ENCODE data around the gene MIX23. TPM values are rescaled to one million over a fixed set of nuclear protein-coding genes. Genes with fewer than 3 reads are reported as not detected.

The MIX23 gene
- total RNA-seq, 2 donors from 2014 or later = 17.6 to 36.6 TPM

DNA sequence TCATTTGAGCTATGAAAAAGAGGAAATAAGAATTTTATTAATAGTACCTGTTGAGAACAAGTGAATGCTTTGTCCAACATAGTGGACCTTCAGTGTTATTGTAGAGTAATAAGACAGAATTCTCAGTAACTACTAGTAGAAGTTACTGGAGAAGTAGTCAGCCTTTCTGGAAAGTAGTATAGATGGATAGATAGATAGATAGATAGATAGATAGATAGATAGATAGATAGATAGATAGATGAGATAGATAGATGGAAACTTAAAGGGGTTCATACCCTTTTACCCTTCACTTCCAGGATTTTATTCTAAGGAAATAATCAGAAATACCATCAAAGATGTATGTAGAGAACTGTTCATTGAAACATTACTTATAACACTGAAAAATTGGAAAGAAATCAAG lies 6.2 kb upstream of the MIX23 start:
- Histone ChIP-seq H3K9me3 (no peaks in the 10 kb centered on the region), H3K27ac (peak overlapping the region in 1 of 4 donors; percentile 76), H3K4me1 (peaks cover 77% of the 10 kb centered on the region), H3K27me3 (no peaks in the 10 kb centered on the region), H3K4me3 (no peak overlapping the region), H3K36me3 (replicated peaks in 1 of 2; ENCODE audit: insufficient read depth in 1 of 2, low read depth in 2 of 2) (no peaks in the 10 kb centered on the region)
- intact Hi-C loops (cut with DNase I) = no loop called here
- TF ChIP-seq POLR2A (IDR thresholded peaks at IDR 0.05) = no peak
- TF ChIP-seq, protein P1, sequence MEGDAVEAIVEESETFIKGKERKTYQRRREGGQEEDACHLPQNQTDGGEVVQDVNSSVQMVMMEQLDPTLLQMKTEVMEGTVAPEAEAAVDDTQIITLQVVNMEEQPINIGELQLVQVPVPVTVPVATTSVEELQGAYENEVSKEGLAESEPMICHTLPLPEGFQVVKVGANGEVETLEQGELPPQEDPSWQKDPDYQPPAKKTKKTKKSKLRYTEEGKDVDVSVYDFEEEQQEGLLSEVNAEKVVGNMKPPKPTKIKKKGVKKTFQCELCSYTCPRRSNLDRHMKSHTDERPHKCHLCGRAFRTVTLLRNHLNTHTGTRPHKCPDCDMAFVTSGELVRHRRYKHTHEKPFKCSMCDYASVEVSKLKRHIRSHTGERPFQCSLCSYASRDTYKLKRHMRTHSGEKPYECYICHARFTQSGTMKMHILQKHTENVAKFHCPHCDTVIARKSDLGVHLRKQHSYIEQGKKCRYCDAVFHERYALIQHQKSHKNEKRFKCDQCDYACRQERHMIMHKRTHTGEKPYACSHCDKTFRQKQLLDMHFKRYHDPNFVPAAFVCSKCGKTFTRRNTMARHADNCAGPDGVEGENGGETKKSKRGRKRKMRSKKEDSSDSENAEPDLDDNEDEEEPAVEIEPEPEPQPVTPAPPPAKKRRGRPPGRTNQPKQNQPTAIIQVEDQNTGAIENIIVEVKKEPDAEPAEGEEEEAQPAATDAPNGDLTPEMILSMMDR (IDR thresholded peaks at IDR 0.05) = no peak
- no peak for DNase-seq
- no peak for ATAC-seq

DNA sequence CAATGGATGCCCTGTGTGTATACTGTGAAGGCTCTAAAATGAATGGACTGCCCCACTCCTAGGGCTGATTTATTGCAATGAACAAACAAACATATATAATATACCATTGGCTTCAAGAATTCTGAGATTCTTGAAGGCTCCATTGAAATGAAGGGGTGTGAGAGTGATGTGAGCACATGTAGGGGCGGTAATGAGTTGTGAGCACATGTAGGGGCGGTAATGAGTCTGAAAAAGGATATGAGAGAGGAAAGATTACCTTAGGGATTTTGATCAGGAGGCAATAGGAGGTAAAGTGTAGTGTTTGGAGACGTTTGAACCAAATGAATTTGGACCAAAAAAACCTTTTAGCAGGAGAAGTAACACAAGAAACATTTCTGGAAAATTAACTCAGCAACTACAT lies 4.7 kb upstream of the MIX23 start:
- ATAC-seq = no peak
- Histone ChIP-seq H3K27me3 (no peaks in the 10 kb centered on the region), H3K9me3 (no peaks in the 10 kb centered on the region), H3K27ac (no peak overlapping the region), H3K4me1 (peaks cover 67% of the 10 kb centered on the region), H3K36me3 (replicated peaks in 1 of 2; ENCODE audit: insufficient read depth in 1 of 2, low read depth in 2 of 2) (no peaks in the 10 kb centered on the region), H3K4me3 (no peak overlapping the region)
- intact Hi-C loops (cut with DNase I) = no loop called here
- no peak for DNase-seq
- TF ChIP-seq, protein P1 (IDR thresholded peaks at IDR 0.05) = no peak
- TF ChIP-seq POLR2A (IDR thresholded peaks at IDR 0.05) = no peak
- WGBS, 2 donors = 55 to 76% methylated on average over 3 of the region's 3 CpGs

DNA sequence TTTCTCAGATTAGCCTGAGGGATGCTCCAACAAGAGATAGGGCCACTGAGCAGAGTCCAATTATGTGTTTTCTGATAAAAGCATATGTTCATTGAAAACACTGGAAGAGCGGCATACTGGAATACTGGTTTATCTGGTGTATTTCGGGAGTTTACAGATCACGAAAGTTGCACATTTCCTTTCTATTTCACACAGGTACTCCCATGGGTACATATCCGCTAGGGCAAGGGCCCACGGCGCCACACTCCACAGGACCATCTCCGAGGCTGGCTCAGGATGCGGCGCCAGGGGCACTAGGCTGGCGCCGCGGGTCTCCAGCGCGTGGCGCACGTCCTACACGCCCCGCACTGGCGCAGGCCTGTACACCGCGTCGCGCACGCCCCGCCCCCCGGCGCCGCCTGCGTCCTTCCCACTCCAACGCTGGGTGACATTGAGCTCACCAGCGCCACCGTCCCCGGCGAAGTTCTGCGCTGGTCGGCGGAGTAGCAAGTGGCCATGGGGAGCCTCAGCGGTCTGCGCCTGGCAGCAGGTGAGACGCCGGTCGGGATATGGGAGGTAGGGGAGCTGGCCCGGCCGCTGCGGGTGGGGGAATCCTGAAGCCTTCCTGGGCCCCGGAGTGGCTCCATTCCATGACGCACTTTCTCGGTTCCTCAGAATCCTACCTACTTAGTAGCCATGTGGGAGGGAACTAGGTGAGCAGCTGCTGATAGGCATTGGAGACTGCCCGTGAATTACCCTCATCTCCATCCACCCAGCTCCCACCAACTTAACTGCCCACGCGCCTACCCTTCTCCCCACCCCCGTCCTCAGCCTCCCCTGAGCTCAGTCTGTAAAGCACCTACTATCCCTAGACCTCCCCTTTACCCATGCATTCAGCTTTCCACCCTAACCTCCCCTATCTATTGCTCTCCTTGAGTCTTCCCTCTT lies 1.0 kb upstream of the MIX23 start, which contains the start of gene FAM162A:
FAM162A (plus strand) TSS at position 412 of the 927 bp plus-strand sequence; CDS start at position 496, 84 bp downstream.
- peak within 1 kb of the TSS; percentile 84 to 94 (median 90) for H3K27ac ChIP-seq
- 0 to 1% methylated on average over 10 to 50 of the region's 52 CpGs for WGBS, 2 donors
- H3K4me1 ChIP-seq = peaks cover 44% of the 10 kb centered on the region

GRCh38 chr3:122377975-122378374 lies 5.1 kb downstream of the MIX23 start:
- Histone ChIP-seq H3K4me1 (peaks cover 8% of the 10 kb centered on the region), H3K9me3 (no peaks in the 10 kb centered on the region), H3K27ac (no peak overlapping the region), H3K36me3 (replicated peaks in 1 of 2; ENCODE audit: insufficient read depth in 1 of 2, low read depth in 2 of 2) (no peaks in the 10 kb centered on the region), H3K27me3 (no peaks in the 10 kb centered on the region), H3K4me3 (no peak overlapping the region)
- ATAC-seq (no peak), DNase-seq (no peak)
- TF ChIP-seq, protein P1 (IDR thresholded peaks at IDR 0.05) = no peak
- no peak for TF ChIP-seq POLR2A (IDR thresholded peaks at IDR 0.05)
- intact Hi-C loops (cut with DNase I) = no loop called here
- 26 to 49% methylated on average over 4 of the region's 4 CpGs for WGBS, 2 donors

More for the DNA sequence above, 1.0 kb upstream of the MIX23 start, which contains the start of gene FAM162A:
- TF ChIP-seq POLR2A (IDR thresholded peaks at IDR 0.05) = peak; percentile 96 to 98 (median 97)
- TF ChIP-seq, protein P1 (IDR thresholded peaks at IDR 0.05) = peak; percentile 15 to 71 (median 64)
- Histone ChIP-seq H3K27me3 (no peaks in the 10 kb centered on the region), H3K4me3 (peak within 1 kb of the TSS; percentile 33 to 78), H3K9me3 (no peaks in the 10 kb centered on the region), H3K36me3 (replicated peaks in 1 of 2; ENCODE audit: insufficient read depth in 1 of 2, low read depth in 2 of 2) (no peaks in the 10 kb centered on the region)
- DNase-seq (peak; percentile 94 to 97 (median 96)), ATAC-seq (peak; percentile 96)
- intact Hi-C loops (cut with DNase I) = no loop called here

Measured in body of pancreas (tissue), 4 donors.